Kidney (tissue), 14 donors: Measurements from ENCODE around the gene KCNAB1. TPM values are rescaled to one million over a fixed set of nuclear protein-coding genes. Genes with fewer than 3 reads are reported as not detected.

Experiments used
- DNase-seq, 5 donors: peaks; one replicate each; pipeline ENCODE4 v3.0.0-alpha.2; 2013 to 2020
- FAIRE-seq: peaks from 2 replicates; lab custom pipeline; 2012; peaks lifted over from hg19 to GRCh38; lab: Jason Lieb, UNC
- H3K27ac ChIP-seq, 2 donors: one replicate each; pipeline ENCODE4 v1.7.0; 2013; ENCODE audit warnings: low read depth in 2 of 2, low read length in 2 of 2, inconsistent platforms in 1 of 2
- H3K27me3 ChIP-seq: one replicate; pipeline ENCODE4 v1.7.1; 2013; ENCODE audit warnings: low read length, inconsistent platforms; ENCODE audit not compliant: control insufficient read depth, insufficient read depth
- H3K36me3 ChIP-seq, 3 donors: one replicate each; pipeline versions ENCODE4 v1.7.0 to v1.7.1; 2013; ENCODE audit warnings: low read length in 3 of 3, control low read depth in 1 of 3, inconsistent platforms in 1 of 3; ENCODE audit not compliant: insufficient read depth in 3 of 3, control insufficient read depth in 2 of 3
- H3K4me1 ChIP-seq, 3 donors: one replicate each; pipeline versions ENCODE4 v1.7.0 to v1.7.1; 2013; ENCODE audit warnings: low read length in 3 of 3, inconsistent platforms in 1 of 3, low read depth in 1 of 3; ENCODE audit not compliant: control insufficient read depth in 2 of 3, insufficient read depth in 2 of 3
- H3K4me3 ChIP-seq, 3 donors: one replicate each; pipeline versions ENCODE4 v1.7.0 to v1.8.1; 2013; ENCODE audit warnings: low read length in 3 of 3, control low read depth in 1 of 3, inconsistent platforms in 1 of 3
- H3K9ac ChIP-seq, 3 donors: one replicate each; pipeline versions ENCODE4 v1.7.0 to v1.7.1; 2013; ENCODE audit warnings: low read length in 3 of 3, control low read depth in 1 of 3, inconsistent platforms in 1 of 3
- H3K9me3 ChIP-seq, 3 donors: one replicate each; pipeline versions ENCODE4 v1.7.0 to v1.7.1; 2013; ENCODE audit warnings: low read length in 3 of 3, control low read depth in 1 of 3, inconsistent platforms in 1 of 3; ENCODE audit not compliant: control insufficient read depth in 2 of 3, insufficient read depth in 1 of 3
- intact Hi-C: fragments of 100-400 bp; cut with DNase I; formaldehyde crosslinking; loops from one replicate; pipeline ENCODE4 v1.11.1; 2022
- polyA plus RNA-seq: library from polyadenylated mRNA; stranded (reverse); fragments of 350-450 nt; fragmentation: Illumina TruSeq; extraction: RNeasy Lipid Tissue Mini Kit (QIAGEN cat#74804); gene quantifications from one replicate; pipeline ENCODE4 v1.2.3, GENCODE V29; 2014; ENCODE audit warnings: low read depth, low replicate concordance; ENCODE audit not compliant: insufficient read depth
- total RNA-seq: library from RNA; stranded (reverse); fragmentation: NEBNext Ultra II Directional; extraction: Animal tissue kit (Norgen Biotek cat#: 25700); gene quantifications from one replicate; pipeline ENCODE4 v1.2.1, GENCODE V29; 2021
- TF ChIP-seq, protein P1 (sequence below): IDR thresholded peaks from 3 replicates; pipeline ENCODE4 v1.5.1; 2012; ENCODE audit warnings: mild to moderate bottlenecking, moderate library complexity, borderline replicate concordance; ENCODE audit not compliant: insufficient read depth; ENCODE audit errors: extremely low read depth
- donor health status: control.
- donor health status: control.
- donor health status: control.
- donor health status: control.
- donor health status: control.
- donor health status: DM: yes; HTN: yes; CAD: no.
- donor health status: Normal renal cell carcinoma (clear cell type).

Gene KCNAB1
- total and polyA plus RNA-seq, 2 donors from 2014 or later = 1.7 to 6.6 TPM

DNA sequence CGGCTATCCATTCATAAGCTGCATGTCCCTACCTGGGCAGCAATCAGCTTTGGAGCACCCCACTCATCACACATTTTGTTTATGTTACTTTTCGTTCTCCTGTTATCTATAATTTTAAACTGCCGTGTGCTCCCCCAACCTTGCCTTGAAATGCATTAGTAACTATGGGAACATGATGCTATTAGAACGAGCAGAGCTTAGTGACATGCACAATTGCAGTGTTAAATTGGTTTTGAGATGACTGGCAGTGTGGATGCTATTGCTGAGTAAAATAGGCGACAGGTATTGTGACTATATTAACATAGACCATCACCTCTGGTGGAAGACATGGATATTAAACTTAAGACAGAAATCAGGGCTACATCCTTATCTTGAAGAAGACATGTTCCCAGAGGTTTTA is 191.6 kb downstream of the KCNAB1 start:
- no peak overlapping the region for H3K4me3 ChIP-seq
- no peak for FAIRE-seq
- no peak overlapping the region for H3K27ac ChIP-seq

DNA sequence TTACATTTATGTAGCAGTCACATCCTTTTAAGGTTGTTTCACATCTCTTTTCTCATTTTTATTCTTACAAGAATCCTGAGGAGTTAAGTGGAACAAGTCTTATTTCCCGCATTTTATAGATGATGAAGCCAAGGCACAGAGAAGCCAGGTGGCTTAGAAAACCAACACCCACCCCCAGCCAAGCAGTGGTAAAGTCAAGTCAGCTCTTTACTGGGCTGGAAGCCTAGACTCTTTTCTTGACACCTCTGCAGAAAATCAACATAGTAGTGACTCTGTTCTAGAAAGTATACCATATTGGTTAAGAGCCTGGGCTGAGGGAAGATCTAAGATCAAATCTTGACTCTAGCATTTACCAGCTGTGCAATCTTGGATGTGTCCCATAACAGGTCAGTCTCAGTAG is 195.7 kb downstream of the KCNAB1 start:
- H3K4me3 ChIP-seq = no peak overlapping the region
- no peak for FAIRE-seq
- no peaks in the 10 kb centered on the region for H3K36me3 ChIP-seq
- H3K27ac ChIP-seq = no peak overlapping the region
- no peaks in the 10 kb centered on the region for H3K27me3 ChIP-seq
- H3K9ac ChIP-seq = no peak overlapping the region
- intact Hi-C loops = no loop called here
- no peak for DNase-seq
- TF ChIP-seq, protein P1, sequence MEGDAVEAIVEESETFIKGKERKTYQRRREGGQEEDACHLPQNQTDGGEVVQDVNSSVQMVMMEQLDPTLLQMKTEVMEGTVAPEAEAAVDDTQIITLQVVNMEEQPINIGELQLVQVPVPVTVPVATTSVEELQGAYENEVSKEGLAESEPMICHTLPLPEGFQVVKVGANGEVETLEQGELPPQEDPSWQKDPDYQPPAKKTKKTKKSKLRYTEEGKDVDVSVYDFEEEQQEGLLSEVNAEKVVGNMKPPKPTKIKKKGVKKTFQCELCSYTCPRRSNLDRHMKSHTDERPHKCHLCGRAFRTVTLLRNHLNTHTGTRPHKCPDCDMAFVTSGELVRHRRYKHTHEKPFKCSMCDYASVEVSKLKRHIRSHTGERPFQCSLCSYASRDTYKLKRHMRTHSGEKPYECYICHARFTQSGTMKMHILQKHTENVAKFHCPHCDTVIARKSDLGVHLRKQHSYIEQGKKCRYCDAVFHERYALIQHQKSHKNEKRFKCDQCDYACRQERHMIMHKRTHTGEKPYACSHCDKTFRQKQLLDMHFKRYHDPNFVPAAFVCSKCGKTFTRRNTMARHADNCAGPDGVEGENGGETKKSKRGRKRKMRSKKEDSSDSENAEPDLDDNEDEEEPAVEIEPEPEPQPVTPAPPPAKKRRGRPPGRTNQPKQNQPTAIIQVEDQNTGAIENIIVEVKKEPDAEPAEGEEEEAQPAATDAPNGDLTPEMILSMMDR = no peak
- no peaks in the 10 kb centered on the region for H3K9me3 ChIP-seq
- H3K4me1 ChIP-seq = no peaks in the 10 kb centered on the region

More for the DNA sequence above, 191.6 kb downstream of the KCNAB1 start:
- Histone ChIP-seq H3K36me3 (no peaks in the 10 kb centered on the region), H3K4me1 (no peaks in the 10 kb centered on the region), H3K9ac (no peak overlapping the region), H3K9me3 (no peaks in the 10 kb centered on the region), H3K27me3 (no peaks in the 10 kb centered on the region)
- intact Hi-C loops = no loop called here
- DNase-seq = no peak
- TF ChIP-seq, protein P1 = no peak

DNA sequence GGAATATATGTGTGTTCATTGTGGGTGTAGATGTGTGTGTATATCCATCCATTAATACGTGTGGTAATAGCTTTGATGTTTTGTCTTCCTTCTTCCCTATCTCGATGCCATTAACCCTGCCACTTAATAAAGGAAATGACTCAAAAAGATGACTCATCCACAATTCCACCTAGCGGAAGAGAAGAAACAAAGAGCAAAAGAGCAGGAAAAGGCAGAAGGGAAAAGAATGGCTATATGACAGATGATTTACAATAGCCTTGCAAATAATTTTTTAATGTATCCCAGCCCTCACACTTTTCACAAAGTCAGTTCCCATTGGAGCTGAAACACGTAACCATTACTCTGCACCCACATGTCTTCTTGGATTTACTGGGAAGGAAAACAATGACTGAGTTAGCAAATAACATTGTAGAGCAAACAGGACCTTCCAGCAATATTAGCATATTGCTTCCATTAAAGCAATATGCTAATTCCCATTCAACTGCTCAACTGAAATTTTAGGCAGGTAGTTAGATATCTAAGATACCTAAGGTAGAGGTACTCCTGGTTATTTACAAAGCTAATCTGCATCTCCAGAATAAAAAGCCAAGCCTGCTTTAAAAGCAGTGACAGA is 197.2 kb downstream of the KCNAB1 start:
- no peak overlapping the region for H3K9ac ChIP-seq
- no peak for FAIRE-seq
- DNase-seq = peak in 1 of 5 donors; percentile 18
- no peak overlapping the region for H3K4me3 ChIP-seq
- H3K27me3 ChIP-seq = no peaks in the 10 kb centered on the region
- intact Hi-C loops = no loop called here
- H3K27ac ChIP-seq = no peak overlapping the region
- H3K4me1 ChIP-seq = no peaks in the 10 kb centered on the region
- no peaks in the 10 kb centered on the region for H3K36me3 ChIP-seq
- TF ChIP-seq, protein P1 = no peak
- H3K9me3 ChIP-seq = no peaks in the 10 kb centered on the region

DNA sequence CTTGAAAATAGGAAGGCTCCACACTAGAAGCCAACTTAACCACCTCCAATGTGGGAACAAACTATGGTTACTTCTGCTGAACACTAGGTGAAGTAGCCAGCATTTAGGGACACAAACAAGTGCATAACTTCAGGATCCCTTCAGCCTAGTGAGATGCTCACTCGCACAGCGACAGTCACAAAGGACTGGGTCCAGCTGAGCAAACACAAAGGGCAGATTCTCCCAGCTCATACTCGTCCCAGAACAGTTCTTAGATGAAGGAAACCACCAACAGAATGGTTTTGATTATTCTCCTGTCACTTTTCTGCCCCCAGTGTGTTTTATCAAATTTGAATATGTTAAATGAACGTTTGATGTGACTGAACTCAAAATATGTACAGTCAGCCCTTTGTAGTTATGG is 201.6 kb downstream of the KCNAB1 start:
- no peak overlapping the region for H3K27ac ChIP-seq
- intact Hi-C loops = no loop called here
- FAIRE-seq (no peak), DNase-seq (peak in 1 of 5 donors; percentile 16)
- no peaks in the 10 kb centered on the region for H3K36me3 ChIP-seq
- no peaks in the 10 kb centered on the region for H3K4me1 ChIP-seq
- no peaks in the 10 kb centered on the region for H3K27me3 ChIP-seq
- no peak overlapping the region for H3K4me3 ChIP-seq
- H3K9me3 ChIP-seq = no peaks in the 10 kb centered on the region
- TF ChIP-seq, protein P1 = no peak
- no peak overlapping the region for H3K9ac ChIP-seq
